Stomach (tissue), 9 donors: ENCODE measurements around the gene FPR1. TPM values are rescaled to one million over a fixed set of nuclear protein-coding genes. Genes with fewer than 3 reads are reported as not detected.

Experiments
- DNase-seq, 2 donors: peaks; one replicate each; pipeline versions ENCODE4 v3.0.0 to v3.0.0-alpha.2; 2013 to 2019
- H3K27ac ChIP-seq, 5 donors: fragments of 200-600 bp in 4 of 5; sonication (generic) in 4 of 5; one replicate each; pipeline ENCODE4 v1.5.1; 2013 to 2019; ENCODE audit warnings: mild to moderate bottlenecking in 1 of 5, moderate library complexity in 1 of 5
- H3K27me3 ChIP-seq, 3 donors: fragments of 200-600 bp; sonication (generic); one replicate each; pipeline ENCODE4 v1.5.1; 2017 to 2019; ENCODE audit warnings: mixed run types in 1 of 3
- H3K36me3 ChIP-seq, 4 donors: fragments of 200-600 bp; sonication (generic); 1 replicate in 3 of 4; 2 replicates in 1 of 4; pipeline ENCODE4 v1.5.1; 2016 to 2019
- H3K4me1 ChIP-seq, 4 donors: fragments of 200-600 bp; sonication (generic); one replicate each; pipeline ENCODE4 v1.5.1; 2016 to 2019
- H3K4me3 ChIP-seq, 4 donors: fragments of 200-600 bp; sonication (generic) in 3 of 4; one replicate each; pipeline ENCODE4 v1.5.1; 2016 to 2019; ENCODE audit warnings: mild to moderate bottlenecking in 1 of 4
- H3K9me3 ChIP-seq, 4 donors: fragments of 200-600 bp; sonication (generic); one replicate each; pipeline ENCODE4 v1.5.1; 2016 to 2019
- EP300 ChIP-seq: sonication (generic); formaldehyde crosslinking; IDR thresholded peaks from one replicate; pipeline ENCODE4 v1.6.1; 2017; ENCODE audit warnings: antibody characterized with exemption
- POLR2A ChIP-seq, 4 donors: fragments of 450-650 bp; IDR thresholded peaks; one replicate each; pipeline ENCODE4 v1.6.1; 2016; ENCODE audit warnings: antibody characterized with exemption in 4 of 4, control low read depth in 2 of 4, mild to moderate bottlenecking in 1 of 4, moderate library complexity in 1 of 4
- POLR2AphosphoS5 ChIP-seq, 3 donors: sonication (generic); formaldehyde crosslinking; IDR thresholded peaks; one replicate each; pipeline ENCODE4 v1.6.1; 2016; ENCODE audit warnings: antibody characterized with exemption in 3 of 3
- WGBS, 5 donors: extraction: QIAGEN DNeasy Blood & Tissue Kit in 3 of 5; methylation state at CpG; one replicate each; pipeline versions ENCODE4 v1.1.5 to v1.1.7; 2013 to 2018; 5-methylcytosine and 5-hydroxymethylcytosine counted together
- intact Hi-C: fragments of 100-400 bp; cut with DNase I; formaldehyde crosslinking; loops from one replicate; pipeline ENCODE4 v1.15.1; 2023; ENCODE audit warnings: low total_unique reads
- polyA plus RNA-seq, 3 donors: library from polyadenylated mRNA; stranded (reverse); fragments of 200-250 nt; gene quantifications; one replicate each; pipeline ENCODE4 v1.2.3, GENCODE V29; 2013
- total RNA-seq, 5 donors: library from RNA; depleted of rRNA; stranded (reverse); fragments of >200 nt; gene quantifications; one replicate each; pipeline versions ENCODE4 v1.1.0 to v1.2.3, GENCODE V29; 2014 to 2016
- TF ChIP-seq, protein P1 (sequence below), 7 experiments: fragments of 450-650 bp in 4 of 7; fragments of 200-600 bp in 3 of 7; sonication (generic) in 3 of 7; IDR thresholded peaks; one replicate each; pipeline ENCODE4 v1.5.1; 2016 to 2019; ENCODE audit warnings: antibody characterized with exemption in 7 of 7, control low read depth in 2 of 7, mild to moderate bottlenecking in 1 of 7
- donor health status: healthy with polysubstance abuse.
- donor health status: Bipolar disorder and iron deficiency.
- donor health status: healthy.

FPR1 gene
- total and polyA plus RNA-seq, 8 donors, result 1.7 to 10.5 (median 7.5) TPM; not detected in 1

DNA sequence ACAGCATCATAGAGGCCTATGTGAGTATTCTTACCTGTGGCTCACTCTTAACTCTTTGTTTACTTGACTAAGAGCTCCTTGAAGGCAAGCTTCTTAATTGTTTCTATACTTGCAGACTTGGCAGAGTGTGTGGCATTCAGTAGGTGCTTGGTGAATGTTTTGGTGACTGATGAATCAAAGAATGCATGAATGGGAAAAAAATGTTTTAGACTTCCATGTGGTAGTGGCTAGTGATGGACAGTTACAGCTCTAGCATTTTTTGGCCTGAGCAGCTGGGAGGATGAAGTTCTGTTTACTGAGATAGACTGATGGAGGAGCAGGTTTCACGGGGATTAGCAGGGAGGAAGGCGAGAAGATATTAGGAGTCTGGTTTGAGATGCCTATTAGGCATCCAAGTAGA is 41.5 kb downstream of the FPR1 start:
- Histone ChIP-seq H3K27ac (no peak overlapping the region), H3K9me3 (no peaks in the 10 kb centered on the region), H3K4me1 (peaks cover 3 to 14% (median 9%) of the 10 kb centered on the region in 4 donors), H3K36me3 (peaks cover 0 to 27% (median 18%) of the 10 kb centered on the region in 4 donors), H3K4me3 (no peak overlapping the region), H3K27me3 (no peaks in the 10 kb centered on the region)
- WGBS, 5 donors, result 52 to 62% (median 59%) methylated on average over 2 of the region's 2 CpGs
- no peak for TF ChIP-seq POLR2A (IDR thresholded peaks at IDR 0.05)
- no peak for TF ChIP-seq POLR2AphosphoS5 (IDR thresholded peaks at IDR 0.05)
- TF ChIP-seq, protein P1, sequence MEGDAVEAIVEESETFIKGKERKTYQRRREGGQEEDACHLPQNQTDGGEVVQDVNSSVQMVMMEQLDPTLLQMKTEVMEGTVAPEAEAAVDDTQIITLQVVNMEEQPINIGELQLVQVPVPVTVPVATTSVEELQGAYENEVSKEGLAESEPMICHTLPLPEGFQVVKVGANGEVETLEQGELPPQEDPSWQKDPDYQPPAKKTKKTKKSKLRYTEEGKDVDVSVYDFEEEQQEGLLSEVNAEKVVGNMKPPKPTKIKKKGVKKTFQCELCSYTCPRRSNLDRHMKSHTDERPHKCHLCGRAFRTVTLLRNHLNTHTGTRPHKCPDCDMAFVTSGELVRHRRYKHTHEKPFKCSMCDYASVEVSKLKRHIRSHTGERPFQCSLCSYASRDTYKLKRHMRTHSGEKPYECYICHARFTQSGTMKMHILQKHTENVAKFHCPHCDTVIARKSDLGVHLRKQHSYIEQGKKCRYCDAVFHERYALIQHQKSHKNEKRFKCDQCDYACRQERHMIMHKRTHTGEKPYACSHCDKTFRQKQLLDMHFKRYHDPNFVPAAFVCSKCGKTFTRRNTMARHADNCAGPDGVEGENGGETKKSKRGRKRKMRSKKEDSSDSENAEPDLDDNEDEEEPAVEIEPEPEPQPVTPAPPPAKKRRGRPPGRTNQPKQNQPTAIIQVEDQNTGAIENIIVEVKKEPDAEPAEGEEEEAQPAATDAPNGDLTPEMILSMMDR (IDR thresholded peaks at IDR 0.05), result no peak
- TF ChIP-seq EP300, result no peak
- intact Hi-C loops, result no loop called here
- no peak for DNase-seq

DNA sequence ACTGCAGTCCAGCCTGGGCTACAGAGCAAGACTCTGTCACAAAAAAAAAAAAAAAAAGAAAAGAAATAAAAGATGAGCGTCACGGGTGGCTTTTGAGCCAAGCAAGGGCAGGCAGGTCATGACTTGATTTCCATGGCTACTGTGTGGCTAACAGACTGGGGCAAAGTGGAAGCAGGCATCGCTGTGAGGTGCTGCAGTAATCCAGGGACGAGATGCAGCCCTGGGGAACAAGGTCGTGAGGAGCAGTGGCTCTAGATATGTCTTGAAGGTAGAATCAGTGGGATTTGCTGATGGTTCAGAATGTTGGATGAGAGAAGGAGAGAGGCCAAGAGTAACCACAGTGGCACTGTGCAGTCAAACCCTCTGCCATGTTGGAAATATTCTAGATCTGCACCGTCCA is 42.1 kb downstream of the FPR1 start:
- WGBS, 5 donors, result 71 to 79% (median 77%) methylated on average over 6 of the region's 6 CpGs
- intact Hi-C loops, result no loop called here
- TF ChIP-seq, protein P1 (IDR thresholded peaks at IDR 0.05), result no peak
- TF ChIP-seq POLR2AphosphoS5 (IDR thresholded peaks at IDR 0.05) (no peak), POLR2A (IDR thresholded peaks at IDR 0.05) (no peak), EP300 (no peak)

DNA sequence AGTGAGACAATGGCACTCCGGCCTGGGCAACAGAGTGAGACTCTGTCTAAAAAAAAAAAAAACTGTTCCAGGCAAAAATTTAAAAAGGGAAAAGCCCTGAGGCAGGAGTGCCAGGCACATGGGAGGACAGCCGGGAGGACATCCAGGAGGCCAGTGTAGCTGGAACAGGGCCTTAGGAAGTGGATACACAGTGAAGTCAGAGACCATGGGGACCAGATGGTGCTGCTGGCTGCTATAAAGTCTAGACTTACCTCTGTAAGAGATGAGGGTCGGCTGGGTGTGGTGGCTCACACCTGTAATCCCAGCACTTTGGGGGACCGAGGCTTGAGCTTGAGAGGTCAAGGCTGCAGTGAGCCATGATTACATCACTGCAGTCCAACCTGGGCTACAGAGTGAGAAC is 42.9 kb downstream of the FPR1 start:
- H3K27me3 ChIP-seq, result no peaks in the 10 kb centered on the region
- H3K4me1 ChIP-seq, result peaks cover 10 to 24% (median 18%) of the 10 kb centered on the region in 4 donors
- intact Hi-C loops, result no loop called here
- H3K9me3 ChIP-seq, result no peaks in the 10 kb centered on the region
- H3K36me3 ChIP-seq, result peaks cover 0 to 28% (median 18%) of the 10 kb centered on the region in 4 donors
- TF ChIP-seq POLR2AphosphoS5 (IDR thresholded peaks at IDR 0.05), result no peak
- TF ChIP-seq EP300, result no peak
- TF ChIP-seq, protein P1 (IDR thresholded peaks at IDR 0.05), result no peak
- no peak for TF ChIP-seq POLR2A (IDR thresholded peaks at IDR 0.05)
- 77 to 87% (median 85%) methylated on average over 4 of the region's 4 CpGs for WGBS, 5 donors
- no peak overlapping the region for H3K4me3 ChIP-seq
- no peak overlapping the region for H3K27ac ChIP-seq
- no peak for DNase-seq

More for the DNA sequence above, 42.1 kb downstream of the FPR1 start:
- no peaks in the 10 kb centered on the region for H3K27me3 ChIP-seq
- no peak for DNase-seq
- H3K9me3 ChIP-seq, result no peaks in the 10 kb centered on the region
- peaks cover 9 to 20% (median 15%) of the 10 kb centered on the region in 4 donors for H3K4me1 ChIP-seq
- H3K4me3 ChIP-seq, result no peak overlapping the region
- peaks cover 0 to 28% (median 18%) of the 10 kb centered on the region in 4 donors for H3K36me3 ChIP-seq
- H3K27ac ChIP-seq, result no peak overlapping the region

DNA sequence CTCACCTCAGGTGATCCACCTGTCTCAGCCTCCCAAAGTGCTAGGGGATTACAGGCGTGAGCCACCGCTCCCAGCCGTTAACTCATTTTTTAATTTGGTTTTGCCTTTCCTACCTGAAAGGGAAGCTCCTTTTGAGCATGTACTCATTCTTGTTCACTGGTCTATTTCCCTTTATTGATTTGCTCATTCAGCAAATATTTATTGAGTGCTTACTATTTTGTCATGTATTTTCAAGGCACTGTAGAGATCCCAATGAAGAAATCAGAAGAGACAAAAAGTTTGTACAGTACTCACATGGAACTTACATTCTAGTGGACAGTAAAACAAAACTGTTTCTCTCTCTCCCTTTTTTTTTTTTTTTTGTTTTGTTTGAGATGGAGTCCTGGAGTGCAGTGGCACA is 44.8 kb downstream of the FPR1 start:
- H3K27me3 ChIP-seq, result no peaks in the 10 kb centered on the region
- no peak overlapping the region for H3K4me3 ChIP-seq
- DNase-seq, result no peak
- intact Hi-C loops, result no loop called here
- peaks cover 0 to 28% (median 18%) of the 10 kb centered on the region in 4 donors for H3K36me3 ChIP-seq
- WGBS, 5 donors, result 97 to 99% (median 98%) methylated on average over 3 of the region's 3 CpGs
- H3K4me1 ChIP-seq, result peaks cover 28 to 42% (median 36%) of the 10 kb centered on the region in 4 donors
- H3K9me3 ChIP-seq, result no peaks in the 10 kb centered on the region
- TF ChIP-seq, protein P1 (IDR thresholded peaks at IDR 0.05), result no peak
- TF ChIP-seq POLR2AphosphoS5 (IDR thresholded peaks at IDR 0.05) (no peak), POLR2A (IDR thresholded peaks at IDR 0.05) (no peak), EP300 (no peak)
- no peak overlapping the region for H3K27ac ChIP-seq
